Raji (cell line): ENCODE data around the gene MMP24.

Experiments used
- POLR2A ChIP-seq: IDR thresholded peaks from 2 replicates; pipeline ENCODE4 v1.6.1; 2011; ENCODE audit warnings: low read depth, low read length, control low read depth; ENCODE audit not compliant: insufficient read depth

Gene MMP24

GRCh38 chr20:35283441-35284266 lies 57.2 kb downstream of the MMP24 start:
- TF ChIP-seq POLR2A = no peak

GRCh38 chr20:35284267-35284991 lies 57.9 kb downstream of the MMP24 start, which contains the start of gene EIF6:
TSS of gene EIF6 (minus strand) at chr20:35284772. CDS start at chr20:35284487, 285 bp downstream.
- peak; percentile 83 for TF ChIP-seq POLR2A

- no peak for TF ChIP-seq POLR2A
Measured at GRCh38 chr20:35284992-35285805, 58.7 kb downstream of the MMP24 start.

- no peak for TF ChIP-seq POLR2A
Measured at GRCh38 chr20:35285806-35286076, 59.3 kb downstream of the MMP24 start.

- TF ChIP-seq POLR2A = no peak
Measured at GRCh38 chr20:35286077-35286898, 59.8 kb downstream of the MMP24 start.

GRCh38 chr20:35286899-35287508 lies 60.5 kb downstream of the MMP24 start:
- TF ChIP-seq POLR2A = no peak

GRCh38 chr20:35287509-35288324 lies 61.2 kb downstream of the MMP24 start:
- no peak for TF ChIP-seq POLR2A

- TF ChIP-seq POLR2A = no peak
Measured at GRCh38 chr20:35288325-35289060, 62.0 kb downstream of the MMP24 start.

GRCh38 chr20:35290186-35290886 lies 63.8 kb downstream of the MMP24 start:
- no peak for TF ChIP-seq POLR2A

GRCh38 chr20:35290887-35291417 lies 64.5 kb downstream of the MMP24 start:
- no peak for TF ChIP-seq POLR2A

GRCh38 chr20:35291654-35292503 lies 65.4 kb downstream of the MMP24 start, which contains the start of gene FAM83C:
TSS of gene FAM83C (minus strand) at chr20:35292425. CDS start at chr20:35292304, 121 bp downstream.
- TF ChIP-seq POLR2A = no peak
